A673 (cell line): ENCODE measurements around the gene SYNE2. TPM values are rescaled to one million over a fixed set of nuclear protein-coding genes. Genes with fewer than 3 reads are reported as not detected.

Experiments used
- BruUV-seq: library from RNA; stranded (reverse); fragments of 400-500 nt; replicated peaks from 2 replicates; lab custom pipeline; 2021; lab: Mats Ljungman, UMichigan
- CTCF ChIA-PET: fragments of 300-600 bp; sonication (Branson Sonifier 250); formaldehyde crosslinking; loops from one replicate; lab custom pipeline; 2022; ENCODE audit warnings: antibody characterized with exemption; lab: Charles Lee
- POLR2A ChIA-PET: fragments of 300-600 bp; sonication (Branson Sonifier 250); formaldehyde crosslinking; loops from one replicate; lab custom pipeline; 2022; ENCODE audit warnings: antibody characterized with exemption; ENCODE audit not compliant: low non-redundant PET; lab: Charles Lee
- DNase-seq: peaks from one replicate; pipeline ENCODE4 v3.0.0-alpha.2; 2015; ENCODE audit warnings: low spot score
- H3K27ac ChIP-seq: fragments of 200-600 bp; sonication (generic); 2 replicates; pipeline ENCODE4 v1.5.1; 2016; ENCODE audit warnings: mixed run types, low read depth, mild to moderate bottlenecking, mixed read lengths, antibody characterized with exemption, low read length; ENCODE audit not compliant: poor library complexity, severe bottlenecking
- H3K27me3 ChIP-seq: fragments of 200-600 bp; sonication (generic); replicated peaks from 2 replicates; pipeline ENCODE4 v1.6.1; 2017; ENCODE audit warnings: mixed run types, low read depth, mild to moderate bottlenecking, mixed read lengths, antibody characterized with exemption, low read length; ENCODE audit not compliant: insufficient read depth, poor library complexity
- H3K36me3 ChIP-seq: fragments of 200-600 bp; sonication (generic); 2 replicates; pipeline ENCODE4 v1.6.1; 2016; ENCODE audit warnings: mixed run types, mild to moderate bottlenecking, mixed read lengths, antibody characterized with exemption, low read length; ENCODE audit not compliant: insufficient read depth, poor library complexity, severe bottlenecking
- H3K4me1 ChIP-seq: fragments of 200-600 bp; sonication (generic); 2 replicates; pipeline ENCODE4 v1.6.1; 2017; ENCODE audit warnings: mixed run types, mild to moderate bottlenecking, mixed read lengths, antibody characterized with exemption, low read length; ENCODE audit not compliant: insufficient read depth, poor library complexity, severe bottlenecking
- H3K4me3 ChIP-seq: fragments of 200-600 bp; sonication (generic); 2 replicates; pipeline ENCODE4 v1.5.1; 2016; ENCODE audit warnings: low read depth, mixed run types, mild to moderate bottlenecking, mixed read lengths, low read length; ENCODE audit not compliant: poor library complexity, severe bottlenecking
- H3K9me3 ChIP-seq: fragments of 200-600 bp; sonication (generic); 2 replicates; pipeline ENCODE4 v1.6.1; 2016; ENCODE audit warnings: mixed run types, low read depth, mild to moderate bottlenecking, mixed read lengths, antibody characterized with exemption, low read length; ENCODE audit not compliant: poor library complexity, severe bottlenecking
- EZH2 ChIP-seq: fragments of 200-600 bp; sonication (generic); IDR thresholded peaks from 2 replicates; pipeline ENCODE4 v1.6.1; 2017; ENCODE audit warnings: borderline replicate concordance, low read depth, mild to moderate bottlenecking, mixed read lengths, antibody characterized with exemption, low read length; ENCODE audit not compliant: poor library complexity, severe bottlenecking
- intact Hi-C: fragments of 100-400 bp; cut with micrococcal nuclease; formaldehyde crosslinking; loops from one replicate; pipeline ENCODE4 v1.10.0; 2022; ENCODE audit not compliant: unreplicated experiment
- total RNA-seq: library from RNA; stranded (reverse); gene quantifications from 2 replicates; pipeline ENCODE4 v1.2.3, GENCODE V29; 2021
- TF ChIP-seq, protein P1 (sequence below): fragments of 300-800, 200-600 bp; sonication (generic); conservative IDR thresholded peaks from 2 replicates; pipeline ENCODE4 v1.5.1; 2017; ENCODE audit warnings: low read depth, mild to moderate bottlenecking, antibody characterized with exemption, low read length, moderate library complexity, mixed read lengths

SYNE2 gene
- total RNA-seq, 1 experiment from 2014 or later: 68.2 TPM

DNA sequence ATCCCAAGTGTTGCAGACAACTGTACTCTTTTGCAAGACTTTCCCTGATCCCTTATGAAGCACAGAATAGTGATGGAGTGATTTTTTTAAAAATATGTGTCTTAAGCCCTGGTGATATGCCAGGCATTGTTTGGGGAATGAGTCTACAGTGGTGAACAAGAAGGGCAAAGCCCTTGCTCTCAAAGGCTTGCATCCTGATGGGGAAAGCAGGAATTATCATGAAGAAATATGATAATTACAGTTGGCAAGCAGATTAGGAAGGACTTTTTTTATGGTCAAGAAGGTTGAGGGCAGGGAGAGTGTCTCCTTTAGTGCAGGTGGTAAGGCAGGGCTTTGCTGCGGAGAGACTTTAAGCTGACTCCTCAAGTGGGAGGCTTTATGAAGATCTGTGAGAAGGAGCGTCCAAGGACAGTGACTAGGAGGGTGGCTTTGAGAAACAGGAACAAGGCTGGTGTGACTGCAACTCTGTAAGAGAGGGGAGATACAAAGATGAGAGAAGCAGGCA is 100.2 kb downstream of the SYNE2 start:
- no peak for DNase-seq

DNA sequence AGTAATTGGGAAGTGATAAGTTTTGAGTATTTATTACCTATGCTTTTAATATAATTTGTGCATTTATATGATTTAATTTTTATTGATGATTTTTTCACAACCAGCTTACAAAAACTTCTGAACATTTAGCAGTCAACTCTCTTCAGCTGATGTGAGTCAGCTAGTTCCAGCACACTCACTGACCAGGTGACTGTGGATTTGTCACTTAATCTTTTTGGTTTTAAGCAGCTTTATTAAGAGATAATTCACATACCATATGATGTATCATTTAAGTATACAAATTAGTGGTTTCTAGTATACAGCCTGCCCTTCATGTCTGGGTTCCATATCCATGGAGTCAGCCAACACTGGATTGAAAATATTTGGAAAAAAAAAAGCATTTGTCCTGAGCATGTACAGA is 103.5 kb downstream of the SYNE2 start:
- CTCF ChIA-PET: interaction anchor here (0.7 kb wide), 1 partner anchor 347 kb away, joined by 3 read pairs; no protein-coding TSS in a partner anchor
- H3K36me3 ChIP-seq: peaks cover 8% of the 10 kb centered on the region
- H3K27ac ChIP-seq: no peak overlapping the region
- H3K4me3 ChIP-seq: no peak overlapping the region
- H3K27me3 ChIP-seq: no peaks in the 10 kb centered on the region
- POLR2A ChIA-PET: no interaction called here
- intact Hi-C loops: no loop called here
- BruUV-seq: no TSS peak
- TF ChIP-seq EZH2: no peak
- TF ChIP-seq, protein P1, sequence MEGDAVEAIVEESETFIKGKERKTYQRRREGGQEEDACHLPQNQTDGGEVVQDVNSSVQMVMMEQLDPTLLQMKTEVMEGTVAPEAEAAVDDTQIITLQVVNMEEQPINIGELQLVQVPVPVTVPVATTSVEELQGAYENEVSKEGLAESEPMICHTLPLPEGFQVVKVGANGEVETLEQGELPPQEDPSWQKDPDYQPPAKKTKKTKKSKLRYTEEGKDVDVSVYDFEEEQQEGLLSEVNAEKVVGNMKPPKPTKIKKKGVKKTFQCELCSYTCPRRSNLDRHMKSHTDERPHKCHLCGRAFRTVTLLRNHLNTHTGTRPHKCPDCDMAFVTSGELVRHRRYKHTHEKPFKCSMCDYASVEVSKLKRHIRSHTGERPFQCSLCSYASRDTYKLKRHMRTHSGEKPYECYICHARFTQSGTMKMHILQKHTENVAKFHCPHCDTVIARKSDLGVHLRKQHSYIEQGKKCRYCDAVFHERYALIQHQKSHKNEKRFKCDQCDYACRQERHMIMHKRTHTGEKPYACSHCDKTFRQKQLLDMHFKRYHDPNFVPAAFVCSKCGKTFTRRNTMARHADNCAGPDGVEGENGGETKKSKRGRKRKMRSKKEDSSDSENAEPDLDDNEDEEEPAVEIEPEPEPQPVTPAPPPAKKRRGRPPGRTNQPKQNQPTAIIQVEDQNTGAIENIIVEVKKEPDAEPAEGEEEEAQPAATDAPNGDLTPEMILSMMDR: no peak
- DNase-seq: no peak
- no peaks in the 10 kb centered on the region for H3K9me3 ChIP-seq
- H3K4me1 ChIP-seq: no peaks in the 10 kb centered on the region

More for the DNA sequence above, 100.2 kb downstream of the SYNE2 start:
- ChIA-PET CTCF (no interaction called here), POLR2A (no interaction called here)
- peaks cover 16% of the 10 kb centered on the region for H3K36me3 ChIP-seq
- no peaks in the 10 kb centered on the region for H3K4me1 ChIP-seq
- BruUV-seq: no TSS peak
- H3K27me3 ChIP-seq: no peaks in the 10 kb centered on the region
- intact Hi-C loops: no loop called here
- H3K4me3 ChIP-seq: no peak overlapping the region
- no peak for TF ChIP-seq EZH2
- TF ChIP-seq, protein P1: no peak
- H3K9me3 ChIP-seq: no peaks in the 10 kb centered on the region
- no peak overlapping the region for H3K27ac ChIP-seq

DNA sequence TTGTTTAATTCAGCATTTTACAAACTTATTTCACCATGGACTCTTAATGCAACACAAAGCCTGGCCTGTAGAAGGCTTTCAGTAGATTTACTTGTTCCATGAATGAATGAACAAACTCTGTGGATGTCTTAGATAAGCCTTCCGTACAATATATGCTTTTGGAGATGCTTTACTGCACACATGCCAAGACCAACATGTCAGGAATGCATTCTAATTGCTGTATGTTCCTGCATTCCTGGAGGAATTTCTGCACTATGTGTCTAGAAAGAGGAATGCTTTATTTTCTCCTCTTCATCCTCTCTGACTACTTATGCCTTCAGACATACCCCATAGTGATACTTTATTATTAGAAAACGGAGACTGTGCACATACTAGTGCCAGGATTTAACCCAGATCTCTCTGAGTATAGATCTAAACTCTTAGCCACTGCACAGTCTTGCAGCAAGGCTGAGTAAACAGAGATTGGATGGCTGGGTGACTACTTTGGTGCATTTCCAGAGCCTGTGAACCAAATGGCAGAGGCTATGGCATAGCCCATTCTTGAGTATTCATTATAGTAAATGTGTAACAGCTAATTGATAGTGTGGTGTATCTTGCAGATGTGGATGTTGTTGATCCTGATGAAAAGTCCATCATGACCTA is 108.2 kb downstream of the SYNE2 start:
- DNase-seq: no peak
- Histone ChIP-seq H3K4me3 (no peak overlapping the region), H3K36me3 (peaks cover 4% of the 10 kb centered on the region), H3K4me1 (no peaks in the 10 kb centered on the region), H3K27ac (no peak overlapping the region), H3K9me3 (no peaks in the 10 kb centered on the region), H3K27me3 (no peaks in the 10 kb centered on the region)
- intact Hi-C loops: no loop called here
- no TSS peak for BruUV-seq
- no peak for TF ChIP-seq EZH2
- TF ChIP-seq, protein P1: no peak
- ChIA-PET POLR2A (no interaction called here), CTCF (no interaction called here)
